ENCODE measurements around the gene CDKAL1.

GRCh38 chr6:20575125-20575524, 40.9 kb downstream of the CDKAL1 start:
- TF ChIP-seq ZNF70 (CRISPR knock-in tag; IDR thresholded peaks at IDR 0.05) (no peak), GLIS3 (CRISPR knock-in tag; IDR thresholded peaks at IDR 0.05) (no peak), SNAI2 (CRISPR knock-in tag; IDR thresholded peaks at IDR 0.05) (no peak), ZFP3 (CRISPR knock-in tag; IDR thresholded peaks at IDR 0.05) (no peak)

Measured in SK-N-SH treated with all-trans-retinoic acid at 6 μM for 48 hours (cell line).